Dermis lymphatic vessel endothelial cell (primary cell): ENCODE measurements around the gene ENTPD7. TPM values are rescaled to one million over a fixed set of nuclear protein-coding genes. Genes with fewer than 3 reads are reported as not detected.

Source experiments
- total RNA-seq: library from RNA; depleted of rRNA; stranded (reverse); fragments of >200 nt; gene quantifications from 2 replicates; pipeline ENCODE4 v1.2.1, GENCODE V29; 2014

Gene ENTPD7, protein sequence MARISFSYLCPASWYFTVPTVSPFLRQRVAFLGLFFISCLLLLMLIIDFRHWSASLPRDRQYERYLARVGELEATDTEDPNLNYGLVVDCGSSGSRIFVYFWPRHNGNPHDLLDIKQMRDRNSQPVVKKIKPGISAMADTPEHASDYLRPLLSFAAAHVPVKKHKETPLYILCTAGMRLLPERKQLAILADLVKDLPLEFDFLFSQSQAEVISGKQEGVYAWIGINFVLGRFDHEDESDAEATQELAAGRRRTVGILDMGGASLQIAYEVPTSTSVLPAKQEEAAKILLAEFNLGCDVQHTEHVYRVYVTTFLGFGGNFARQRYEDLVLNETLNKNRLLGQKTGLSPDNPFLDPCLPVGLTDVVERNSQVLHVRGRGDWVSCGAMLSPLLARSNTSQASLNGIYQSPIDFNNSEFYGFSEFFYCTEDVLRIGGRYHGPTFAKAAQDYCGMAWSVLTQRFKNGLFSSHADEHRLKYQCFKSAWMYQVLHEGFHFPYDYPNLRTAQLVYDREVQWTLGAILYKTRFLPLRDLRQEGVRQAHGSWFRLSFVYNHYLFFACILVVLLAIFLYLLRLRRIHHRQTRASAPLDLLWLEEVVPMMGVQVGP
- total RNA-seq, result 17.2 and 22.9 TPM in 2 replicates

GRCh38 chr10:99659031-99659867 lies at the start of gene ENTPD7:
Gene ENTPD7, plus strand, starts transcription at chr10:99659509. Its CDS starts 448 bp downstream, at chr10:99659957.

GRCh38 chr10:99619851-99620710 lies 39.2 kb upstream of the ENTPD7 start, which contains the start of gene SLC25A28:
Gene SLC25A28, minus strand, starts transcription at chr10:99620439. Its CDS starts 104 bp downstream, at chr10:99620335.

DNA sequence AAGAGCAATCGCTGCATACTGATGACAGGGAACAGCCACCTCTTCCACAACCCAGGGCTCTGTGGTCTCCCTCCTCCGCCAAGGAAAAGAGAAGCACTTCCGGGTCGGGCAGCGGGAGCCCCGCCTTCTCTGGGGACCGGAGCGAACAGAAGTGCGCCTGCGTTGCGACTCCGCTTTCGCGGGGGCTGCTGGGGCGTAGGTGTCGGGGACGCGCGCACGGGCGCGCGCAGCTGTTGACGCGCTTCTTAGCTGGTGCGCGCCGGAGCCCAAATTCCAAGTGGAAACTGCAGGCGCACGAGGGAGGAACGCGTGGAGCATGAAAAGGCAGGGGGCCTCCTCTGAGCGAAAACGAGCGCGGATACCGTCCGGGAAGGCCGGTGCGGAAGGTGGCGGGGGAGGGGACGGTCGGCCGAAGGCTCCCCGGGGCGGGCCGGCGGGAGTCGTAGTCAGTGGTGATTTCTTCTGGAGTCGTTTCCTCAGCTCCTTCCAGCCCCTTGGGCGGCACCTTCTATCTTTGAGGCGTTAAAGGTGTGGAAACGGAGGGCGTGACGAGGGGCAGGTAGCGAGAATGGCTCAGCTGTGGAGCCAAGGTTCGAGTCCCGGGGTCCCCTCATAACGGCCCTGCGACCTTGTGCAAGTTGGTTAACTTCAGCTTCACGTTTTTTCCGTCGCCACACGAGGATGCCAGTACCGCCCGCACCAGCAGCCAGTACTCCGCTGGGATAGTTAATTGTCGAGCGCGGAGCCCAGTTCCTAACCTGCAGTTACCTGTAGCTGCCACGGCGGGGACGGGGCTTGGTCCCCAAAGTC lies 72.9 kb downstream of the ENTPD7 start, which contains the start of the genes COX15 and CUTC:
TSS of gene COX15 (minus strand) at position 95 of the 810 bp plus-strand sequence. CDS start at position 17, 78 bp downstream.
TSS of gene CUTC (plus strand) at position 202 of the 810 bp plus-strand sequence. CDS start at position 317, 115 bp downstream.

Other genes starting within 250 kb of the ENTPD7 start
- 14.6 and 17.1 TPM in 2 replicates for gene GOT1, start 228.9 kb upstream of the ENTPD7 start, total RNA-seq
- gene NKX2-3, start 126.6 kb upstream of the ENTPD7 start, total RNA-seq, result not detected in 2 replicates
- gene SLC25A28, start 39.1 kb upstream of the ENTPD7 start, total RNA-seq, result 9.8 and 11.9 TPM in 2 replicates
- 26.7 and 38.7 TPM in 2 replicates for gene COX15, start 72.6 kb downstream of the ENTPD7 start, total RNA-seq
- gene CUTC, start 72.7 kb downstream of the ENTPD7 start, total RNA-seq, result 23.4 and 26.7 TPM in 2 replicates
- gene ABCC2, start 123.1 kb downstream of the ENTPD7 start, total RNA-seq, result 0.43 and 0.54 TPM in 2 replicates